ENCODE data around the gene PHF19. TPM values are rescaled to one million over a fixed set of nuclear protein-coding genes. Genes with fewer than 3 reads are reported as not detected.

PHF19 gene
- polyA plus RNA-seq, 1 donor (not counting 4 experiments of a cell fraction or from before 2014, with no cell fraction given), result 11.7 TPM

- FAIRE-seq, result no peak
Measured at GRCh38 chr9:120925535-120926396, 48.8 kb upstream of the PHF19 start.

GRCh38 chr9:120924698-120925534 is 47.9 kb upstream of the PHF19 start:
- no peak overlapping the region for H2AFZ ChIP-seq (ENCODE audit: control insufficient read depth, low read length)
- H3K9me3 ChIP-seq (ENCODE audit: control insufficient read depth, low read depth, low read length), result no peaks in the 10 kb centered on the region
- H3K9ac ChIP-seq (ENCODE audit: control insufficient read depth, extremely low read depth, insufficient read depth, low read length), result no peak overlapping the region
- TF ChIP-seq CTCF (optimal IDR thresholded peaks at IDR 0.05 in 1 of 3, IDR thresholded peaks at IDR 0.05 in 1 of 3, conservative IDR thresholded peaks at IDR 0.05 in 1 of 3; ENCODE audit: extremely low read depth in 1 of 3, insufficient read depth in 2 of 3, low read length in 3 of 3) (no peak), EZH2 (IDR thresholded peaks at IDR 0.05; ENCODE audit: low read length) (no peak)
- FAIRE-seq (no peak), DNase-seq (ENCODE audit: low read depth, low spot score) (no peak)
- no peaks in the 10 kb centered on the region for H3K79me2 ChIP-seq (ENCODE audit: control insufficient read depth, insufficient read depth, low read length)
- no peak overlapping the region for H3K4me3 ChIP-seq (ENCODE audit: control insufficient read depth in 2 of 3, extremely low read depth in 1 of 3, insufficient read depth in 2 of 3, low read depth in 1 of 3, low read length in 3 of 3)
- no peaks in the 10 kb centered on the region for H3K36me3 ChIP-seq (ENCODE audit: control insufficient read depth in 2 of 2, extremely low read depth in 1 of 2, insufficient read depth in 2 of 2, low read length in 2 of 2)
- H3K4me1 ChIP-seq (ENCODE audit: control insufficient read depth, extremely low read depth, insufficient read depth, low read length), result peaks cover 14% of the 10 kb centered on the region
- H4K20me1 ChIP-seq (ENCODE audit: control insufficient read depth, extremely low read depth, insufficient read depth, low read length), result no peaks in the 10 kb centered on the region
- dilution Hi-C loops (cut with MboI; ENCODE audit: extremely low pct_ligation_motif_present, low sequenced_read_pairs), result no loop called here
- H3K27ac ChIP-seq (ENCODE audit: control insufficient read depth, insufficient read depth, low read length), result no peak overlapping the region
- H3K9me1 ChIP-seq (ENCODE audit: control insufficient read depth, extremely low read depth, insufficient read depth, low read length), result no peaks in the 10 kb centered on the region
- H3K4me2 ChIP-seq (ENCODE audit: control insufficient read depth, extremely low read depth, insufficient read depth, low read depth, low read length), result no peak overlapping the region
- H3K27me3 ChIP-seq (ENCODE audit: control insufficient read depth, extremely low read depth, insufficient read depth, low read length), result no peaks in the 10 kb centered on the region

More at GRCh38 chr9:120925535-120926396, 48.8 kb upstream of the PHF19 start:
- dilution Hi-C loops (cut with MboI; ENCODE audit: extremely low pct_ligation_motif_present, low sequenced_read_pairs), result no loop called here
- Histone ChIP-seq H2AFZ (ENCODE audit: control insufficient read depth, low read length) (no peak overlapping the region), H3K4me3 (ENCODE audit: control insufficient read depth in 2 of 3, extremely low read depth in 1 of 3, insufficient read depth in 2 of 3, low read depth in 1 of 3, low read length in 3 of 3) (no peak overlapping the region), H3K36me3 (ENCODE audit: control insufficient read depth in 2 of 2, extremely low read depth in 1 of 2, insufficient read depth in 2 of 2, low read length in 2 of 2) (no peaks in the 10 kb centered on the region), H3K4me2 (ENCODE audit: control insufficient read depth, extremely low read depth, insufficient read depth, low read depth, low read length) (no peak overlapping the region), H3K9ac (ENCODE audit: control insufficient read depth, extremely low read depth, insufficient read depth, low read length) (peak overlapping the region; percentile 22), H3K4me1 (ENCODE audit: control insufficient read depth, extremely low read depth, insufficient read depth, low read length) (peaks cover 14% of the 10 kb centered on the region), H3K27ac (ENCODE audit: control insufficient read depth, insufficient read depth, low read length) (peak overlapping the region; percentile 4), H3K27me3 (ENCODE audit: control insufficient read depth, extremely low read depth, insufficient read depth, low read length) (no peaks in the 10 kb centered on the region), H3K79me2 (ENCODE audit: control insufficient read depth, insufficient read depth, low read length) (no peaks in the 10 kb centered on the region), H3K9me3 (ENCODE audit: control insufficient read depth, low read depth, low read length) (no peaks in the 10 kb centered on the region), H4K20me1 (ENCODE audit: control insufficient read depth, extremely low read depth, insufficient read depth, low read length) (no peaks in the 10 kb centered on the region), H3K9me1 (ENCODE audit: control insufficient read depth, extremely low read depth, insufficient read depth, low read length) (no peaks in the 10 kb centered on the region)
- no peak for DNase-seq (ENCODE audit: low read depth, low spot score)
- TF ChIP-seq EZH2 (IDR thresholded peaks at IDR 0.05; ENCODE audit: low read length) (no peak), CTCF (optimal IDR thresholded peaks at IDR 0.05 in 1 of 3, IDR thresholded peaks at IDR 0.05 in 1 of 3, conservative IDR thresholded peaks at IDR 0.05 in 1 of 3; ENCODE audit: extremely low read depth in 1 of 3, insufficient read depth in 2 of 3, low read length in 3 of 3) (no peak)
